Measurements from ENCODE around the gene CD177.
"Not testable (repeated sequence)": the region's sequence is repeated elsewhere in the genome, so short reads cannot be mapped to it uniquely, and the experiment has no call there.

Gene CD177

GRCh38 chr19:43380008-43380407 lies 26.5 kb downstream of the CD177 start:
- in situ Hi-C loops (cut with MboI; ENCODE audit: low sequenced_read_pairs): no loop called here

GRCh38 chr19:43380771-43381386 lies 27.4 kb downstream of the CD177 start:
- in situ Hi-C loops (cut with MboI; ENCODE audit: low sequenced_read_pairs): no loop called here

- in situ Hi-C loops (cut with MboI; ENCODE audit: low sequenced_read_pairs): not testable (repeated sequence)
Observed at GRCh38 chr19:43382586-43383216, 29.2 kb downstream of the CD177 start.

GRCh38 chr19:43383254-43383653 lies 29.8 kb downstream of the CD177 start:
- in situ Hi-C loops (cut with MboI; ENCODE audit: low sequenced_read_pairs): not testable (repeated sequence)

- in situ Hi-C loops (cut with MboI; ENCODE audit: low sequenced_read_pairs): not testable (repeated sequence)
Observed at GRCh38 chr19:43383759-43384158, 30.3 kb downstream of the CD177 start.

GRCh38 chr19:43390903-43391551 lies 37.5 kb downstream of the CD177 start:
- in situ Hi-C loops (cut with MboI; ENCODE audit: low sequenced_read_pairs): not testable (repeated sequence)

GRCh38 chr19:43391552-43391935 lies 38.1 kb downstream of the CD177 start:
- in situ Hi-C loops (cut with MboI; ENCODE audit: low sequenced_read_pairs): not testable (repeated sequence)

GRCh38 chr19:43393501-43393900 lies 40.0 kb downstream of the CD177 start:
- in situ Hi-C loops (cut with MboI; ENCODE audit: low sequenced_read_pairs): not testable (repeated sequence)

- in situ Hi-C loops (cut with MboI; ENCODE audit: low sequenced_read_pairs): no loop called here
Observed at GRCh38 chr19:43395561-43395960, 42.1 kb downstream of the CD177 start.

GRCh38 chr19:43406297-43406696 lies 52.8 kb downstream of the CD177 start:
- in situ Hi-C loops (cut with MboI; ENCODE audit: low sequenced_read_pairs): no loop called here

GRCh38 chr19:43407416-43408005 lies 54.0 kb downstream of the CD177 start:
- in situ Hi-C loops (cut with MboI; ENCODE audit: low sequenced_read_pairs): no loop called here

GRCh38 chr19:43408043-43408442 lies 54.6 kb downstream of the CD177 start:
- in situ Hi-C loops (cut with MboI; ENCODE audit: low sequenced_read_pairs): no loop called here

- in situ Hi-C loops (cut with MboI; ENCODE audit: low sequenced_read_pairs): no loop called here
Observed at GRCh38 chr19:43409415-43409814, 55.9 kb downstream of the CD177 start.

- in situ Hi-C loops (cut with MboI; ENCODE audit: low sequenced_read_pairs): no loop called here
Observed at GRCh38 chr19:43412441-43412840, 59.0 kb downstream of the CD177 start.

Measured in HL-60/S4 treated with phorbol 12-myristate 13-acetate at 8.2 ng/mL for 4 days and 3 days (cell line).